Hepatic stellate cell (primary cell): ENCODE measurements around the gene SLC17A9.

Experiments
- DNase-seq: peaks from one replicate; pipeline ENCODE4 v3.0.0; 2011; ENCODE audit warnings: low spot score

Gene SLC17A9

DNA sequence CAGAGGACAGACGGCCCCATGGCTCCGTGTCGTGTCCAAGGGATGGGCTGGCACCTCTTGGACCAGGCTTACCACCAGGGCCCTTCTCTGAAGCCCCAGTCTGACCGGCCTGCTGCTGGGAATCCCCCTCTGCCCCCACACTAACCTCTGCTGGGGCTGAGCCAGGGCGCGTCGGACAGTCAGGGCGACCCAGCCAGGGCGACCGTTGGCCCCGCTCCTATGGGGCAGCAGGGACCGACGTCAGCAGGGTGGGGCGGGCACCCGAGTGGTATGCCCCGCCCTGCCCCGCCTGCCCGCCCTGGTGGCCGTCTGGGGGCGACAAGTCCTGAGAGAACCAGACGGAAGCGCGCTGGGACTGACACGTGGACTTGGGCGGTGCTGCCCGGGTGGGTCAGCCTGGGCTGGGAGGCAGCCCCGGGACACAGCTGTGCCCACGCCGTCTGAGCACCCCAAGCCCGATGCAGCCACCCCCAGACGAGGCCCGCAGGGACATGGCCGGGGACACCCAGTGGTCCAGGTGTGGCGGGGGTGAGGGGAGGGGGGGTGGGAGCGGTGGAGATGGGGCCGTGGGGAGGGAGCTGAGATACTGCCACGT is at the start of gene SLC17A9:
TSS of gene SLC17A9 (plus strand) at position 337 of the 595 bp plus-strand sequence. CDS start at position 459, 122 bp downstream.
- DNase-seq, result peak; percentile 87

GRCh38 chr20:62902926-62903615 is 49.4 kb upstream of the SLC17A9 start:
- DNase-seq, result peak; percentile 55

GRCh38 chr20:62905536-62906117 is 46.9 kb upstream of the SLC17A9 start:
- DNase-seq, result no peak

DNA sequence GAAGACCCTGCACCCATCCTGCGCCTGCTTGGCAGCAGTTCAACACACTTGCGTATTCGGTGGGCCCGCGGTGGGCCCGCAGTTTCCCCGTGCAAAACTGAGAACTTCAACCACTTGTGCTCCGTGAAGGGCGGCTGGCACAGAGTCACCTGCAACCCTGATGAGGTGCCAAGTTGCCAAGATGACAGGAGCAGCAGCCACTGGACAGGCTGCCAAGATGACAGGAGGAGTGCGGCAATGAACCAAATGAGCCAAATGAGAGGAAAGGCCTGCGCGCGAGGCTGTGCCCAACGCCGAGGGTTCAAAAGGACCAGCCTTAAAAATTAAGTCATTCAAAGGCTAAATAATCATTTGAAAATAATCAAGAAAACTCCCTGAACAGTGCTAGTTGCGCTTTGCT is 46.3 kb upstream of the SLC17A9 start:
- no peak for DNase-seq

- no peak for DNase-seq
Observed at GRCh38 chr20:62906647-62907375, 45.7 kb upstream of the SLC17A9 start.

- no peak for DNase-seq
Observed at GRCh38 chr20:62907384-62908317, 44.9 kb upstream of the SLC17A9 start.

GRCh38 chr20:62908971-62909791 is 43.3 kb upstream of the SLC17A9 start:
- DNase-seq, result no peak

DNA sequence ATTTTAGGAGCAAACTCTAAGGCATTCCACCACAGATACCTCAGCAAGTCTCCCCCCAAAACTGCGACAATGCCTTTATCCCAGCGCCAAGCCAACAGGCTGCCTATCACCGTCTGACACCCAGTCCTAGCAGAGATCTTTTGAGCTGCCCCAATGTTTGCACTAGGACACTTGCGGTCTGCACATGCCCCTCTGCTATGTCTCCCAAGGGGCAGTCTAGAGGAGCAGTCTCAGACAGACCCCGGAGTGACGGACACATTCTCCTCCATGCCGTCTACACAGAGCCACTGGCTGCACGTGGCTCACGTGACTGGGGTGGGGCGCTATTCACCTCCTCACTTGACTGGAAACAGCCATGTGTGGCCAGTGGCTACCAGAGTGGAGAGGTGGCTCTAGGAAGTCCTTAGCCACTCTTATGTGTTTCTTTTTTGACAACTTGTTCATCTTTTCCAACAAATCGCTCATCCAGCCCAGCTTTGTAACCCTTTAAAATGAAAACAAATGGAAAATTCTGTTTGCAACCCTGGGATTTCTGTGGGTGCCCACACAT is 42.2 kb upstream of the SLC17A9 start:
- DNase-seq, result no peak

DNA sequence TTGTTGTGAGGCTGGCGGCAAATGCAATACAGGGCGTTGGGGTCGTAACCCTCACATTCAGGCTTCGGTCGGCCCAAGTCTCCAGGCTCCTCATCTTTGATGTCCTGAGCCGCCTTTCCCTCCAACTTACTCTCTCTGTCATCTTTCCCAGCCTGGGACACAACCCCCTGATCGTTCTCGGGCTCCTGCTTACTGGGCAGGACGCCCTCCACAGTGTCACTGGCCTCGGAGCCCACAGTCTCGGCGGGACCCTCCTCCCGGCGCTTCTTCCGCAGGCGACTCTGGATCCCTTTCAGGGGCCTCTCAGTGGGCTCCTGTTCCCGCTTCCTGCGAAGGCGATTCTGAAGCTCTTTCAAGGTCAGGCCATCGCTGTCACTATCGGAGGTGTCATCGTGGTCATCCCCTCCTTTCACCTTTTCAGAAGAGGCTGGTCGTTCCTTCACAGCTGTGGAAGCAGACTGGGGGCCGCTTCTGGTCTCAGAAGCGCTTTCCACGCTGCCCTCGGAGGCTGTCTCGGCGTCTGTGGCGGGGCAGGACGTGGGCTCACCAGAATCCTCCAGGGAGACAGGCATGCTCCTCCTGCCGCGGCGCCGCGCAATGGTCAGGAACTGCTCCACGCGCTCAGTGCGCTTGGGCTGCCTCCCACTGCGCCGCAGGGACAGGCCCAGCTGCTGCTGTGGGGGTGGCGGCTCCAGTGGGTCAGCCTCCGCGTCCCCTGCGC is 41.6 kb upstream of the SLC17A9 start:
- no peak for DNase-seq

DNA sequence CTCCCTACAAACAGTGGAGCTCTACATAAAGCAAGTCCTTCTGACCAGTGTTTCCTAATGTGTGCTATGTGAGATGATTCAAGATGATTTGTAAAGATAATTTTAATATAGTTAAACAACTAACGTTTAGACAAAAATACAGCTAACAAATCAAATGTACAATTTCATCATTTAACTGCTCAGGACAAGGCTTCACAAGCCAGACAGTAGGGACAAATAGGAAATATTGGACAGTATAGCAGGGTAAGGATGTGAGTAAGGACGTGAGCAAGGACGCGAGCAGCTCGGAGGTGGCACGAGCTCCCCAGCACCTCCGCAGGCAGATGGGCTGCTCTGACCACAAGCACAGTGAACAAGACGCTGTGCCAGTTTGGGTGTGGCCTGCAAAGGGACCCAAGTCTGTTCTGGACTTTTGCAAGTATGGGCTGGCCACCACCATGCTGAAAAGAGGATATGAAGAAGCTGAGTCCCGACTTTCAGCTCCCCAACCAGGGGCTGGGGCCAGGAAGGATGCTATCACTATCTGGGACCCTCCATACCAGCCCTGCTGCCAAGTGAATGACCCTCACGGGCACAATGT is 40.7 kb upstream of the SLC17A9 start:
- no peak for DNase-seq

GRCh38 chr20:62913043-62913630 is 39.4 kb upstream of the SLC17A9 start:
- no peak for DNase-seq

DNA sequence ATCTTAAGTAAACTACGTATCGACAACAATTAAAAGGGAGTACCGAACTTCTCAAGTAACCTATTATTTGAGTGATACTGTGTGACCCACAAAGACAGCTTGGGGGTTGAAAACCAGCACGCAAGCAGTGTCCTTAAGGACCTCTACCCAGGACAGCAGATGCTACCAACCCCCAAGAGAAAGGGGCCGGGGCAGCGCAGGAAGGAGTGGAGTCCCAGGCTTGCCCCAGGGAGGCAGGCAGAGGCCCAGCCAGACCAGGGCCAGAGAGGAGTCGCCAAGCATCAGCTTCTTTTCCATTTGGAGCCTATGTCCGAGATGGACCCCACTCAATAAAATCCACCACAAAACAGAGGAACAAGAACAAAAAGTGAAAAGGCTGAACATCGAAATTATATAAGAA is 38.1 kb upstream of the SLC17A9 start:
- no peak for DNase-seq

- DNase-seq, result peak; percentile 50
Observed at GRCh38 chr20:62914970-62915457, 37.5 kb upstream of the SLC17A9 start.

- no peak for DNase-seq
Observed at GRCh38 chr20:62916703-62917476, 35.6 kb upstream of the SLC17A9 start.

DNA sequence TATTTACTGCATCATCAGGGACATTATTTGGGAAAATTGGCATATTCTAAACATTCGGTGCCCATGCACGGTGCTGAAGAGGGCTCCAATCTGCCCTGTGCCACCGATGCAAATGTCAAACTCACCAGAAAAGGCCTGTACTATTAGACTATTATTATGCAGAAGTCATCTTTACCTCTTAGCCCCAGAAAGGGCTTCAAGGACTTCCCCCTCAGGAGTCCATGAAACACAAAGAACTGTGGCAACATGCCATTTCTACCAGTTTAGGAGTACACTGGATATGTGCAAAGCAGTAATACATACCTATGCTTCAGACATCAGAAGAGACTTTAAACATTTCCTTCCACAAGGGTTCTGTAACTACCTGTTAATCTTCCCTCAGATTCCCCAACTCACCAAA is 34.8 kb upstream of the SLC17A9 start:
- DNase-seq, result no peak

GRCh38 chr20:62918147-62918546 is 34.4 kb upstream of the SLC17A9 start:
- no peak for DNase-seq

- no peak for DNase-seq
Observed at GRCh38 chr20:62918831-62919230, 33.7 kb upstream of the SLC17A9 start.

GRCh38 chr20:62920039-62920645 is 32.4 kb upstream of the SLC17A9 start:
- no peak for DNase-seq
